ENCODE measurements around the gene FBXO10. TPM values are rescaled to one million over a fixed set of nuclear protein-coding genes. Genes with fewer than 3 reads are reported as not detected.
A peak's percentile ranks its signal among the peaks of the same experiment; 100 is the strongest.

The FBXO10 gene
- total and polyA plus RNA-seq, 2 of the 4 experiments (the other 2 are of a cell fraction) = 6.6 to 6.7 TPM

- Histone ChIP-seq H2BK120ac (ENCODE audit: low read depth, low read length) (no peak overlapping the region), H2BK15ac (ENCODE audit: low read depth, low read length) (no peak overlapping the region), H4K8ac (ENCODE audit: low read depth in 2 of 2, low read length in 2 of 2) (no peak overlapping the region), H3K9ac (ENCODE audit: low read depth, low read length) (no peak overlapping the region), H3K14ac (replicated peaks; ENCODE audit: low read depth, low read length) (no peak overlapping the region), H3K4me1 (ENCODE audit: control insufficient read depth, insufficient read depth, low read length) (peaks cover 4% of the 10 kb centered on the region), H2BK20ac (ENCODE audit: low read depth, low read length) (no peak overlapping the region), H3K36me3 (ENCODE audit: control insufficient read depth, insufficient read depth, low read length) (no peaks in the 10 kb centered on the region), H4K91ac (ENCODE audit: insufficient read depth, low read depth, low read length) (no peak overlapping the region), H3K56ac (ENCODE audit: extremely low read depth, insufficient read depth, low read length) (no peak overlapping the region), H3K23ac (ENCODE audit: low read depth, low read length) (no peak overlapping the region), H2AK9ac (replicated peaks; ENCODE audit: low read depth, low read length, poor library complexity) (no peak overlapping the region), H3K4me3 (ENCODE audit: insufficient read depth, low read depth, low read length) (no peak overlapping the region), H4K20me1 (ENCODE audit: insufficient read depth, low read length) (no peaks in the 10 kb centered on the region), H4K5ac (ENCODE audit: low read depth, low read length) (no peak overlapping the region), H3K4me2 (ENCODE audit: low read depth, low read length) (no peak overlapping the region), H3K4ac (ENCODE audit: low read depth, low read length) (no peak overlapping the region), H3K9me1 (ENCODE audit: insufficient read depth, low read length) (peaks cover 3% of the 10 kb centered on the region), H2AFZ (replicated peaks; ENCODE audit: low read length, poor library complexity) (no peak overlapping the region), H3K18ac (ENCODE audit: low read depth, low read length) (peak overlapping the region; percentile 29; the same call in 1 of the 2 replicates), H2AK5ac (ENCODE audit: low read depth, low read length) (no peak overlapping the region), H2BK5ac (ENCODE audit: low read depth, low read length, poor library complexity, severe bottlenecking) (no peak overlapping the region), H3K27me3 (ENCODE audit: control insufficient read depth, insufficient read depth, low read length) (peaks cover 5% of the 10 kb centered on the region), H3K9me3 (ENCODE audit: control insufficient read depth, insufficient read depth, low read length) (no peaks in the 10 kb centered on the region), H3K79me1 (ENCODE audit: low read depth in 1 of 2, low read length in 2 of 2) (no peaks in the 10 kb centered on the region; a peak in 1 of 4 replicates), H3K27ac (ENCODE audit: insufficient read depth, low read length) (no peak overlapping the region)
- in situ Hi-C loops (cut with MboI; ENCODE audit: low sequenced_read_pairs) (no loop called here), intact Hi-C loops (cut with micrococcal nuclease) (no loop called here), dilution Hi-C loops (cut with HindIII; ENCODE audit: low sequenced_read_pairs, unreplicated experiment) (no loop called here)
- WGBS, 2 experiments (ENCODE audit: extremely low coverage in 2 of 2, insufficient read length in 1 of 2) = 57% methylated on average over 2 of the region's 9 CpGs; no CpG with 5 or more reads in 1 of the 2 experiments
- ATAC-seq (ENCODE audit: low read depth) = no peak
- POLR2A ChIA-PET (ENCODE audit: unreplicated experiment) = interaction anchor here (0.5 kb wide), 1 partner anchor 43 kb away, joined by 3 read pairs; no protein-coding TSS in a partner anchor
- TF ChIP-seq FOS (IDR thresholded peaks at IDR 0.05; ENCODE audit: low read depth, low read length) = no peak
- no peak for TF ChIP-seq MXI1 (IDR thresholded peaks at IDR 0.05; ENCODE audit: borderline replicate concordance, low read depth, low read length)
- no peak for TF ChIP-seq ELK1 (IDR thresholded peaks at IDR 0.05; ENCODE audit: borderline replicate concordance, low read depth, low read length)
- TF ChIP-seq NFE2L2 (IDR thresholded peaks at IDR 0.05; ENCODE audit: low read depth, low read length) = no peak
- TF ChIP-seq MAFK (IDR thresholded peaks at IDR 0.05; ENCODE audit: low read depth, low read length) = no peak
- TF ChIP-seq CHD1 (IDR thresholded peaks at IDR 0.05; ENCODE audit: low read depth, low read length) = no peak
- TF ChIP-seq SMC3 (IDR thresholded peaks at IDR 0.05; ENCODE audit: low read depth, low read length) = no peak
- TF ChIP-seq RAD21 (IDR thresholded peaks at IDR 0.05; ENCODE audit: low read length) = no peak
- no peak for TF ChIP-seq BHLHE40 (IDR thresholded peaks at IDR 0.05; ENCODE audit: low read depth, low read length)
- no peak for TF ChIP-seq RCOR1 (IDR thresholded peaks at IDR 0.05; ENCODE audit: insufficient replicate concordance, low read length)
- TF ChIP-seq POLR2A (IDR thresholded peaks at IDR 0.05; ENCODE audit: low read depth, low read length) = no peak
- TF ChIP-seq MAZ (IDR thresholded peaks at IDR 0.05; ENCODE audit: borderline replicate concordance, low read depth, low read length) = no peak
- no peak for TF ChIP-seq CTCF (conservative IDR thresholded peaks at IDR 0.05; ENCODE audit: low read depth, low read length)
- no peak for TF ChIP-seq RFX5 (IDR thresholded peaks at IDR 0.05; ENCODE audit: low read depth, low read length)
- DNase-seq = no peak
- BruUV-seq (replicated peaks) = no TSS peak
- CTCF ChIA-PET = no interaction called here
Measured at GRCh38 chr9:37621273-37622121, 45.3 kb upstream of the FBXO10 start.

All from IMR-90 (cell line).